HCT116 (cell line): Measurements from ENCODE around the gene FERD3L.

ENCODE experiments used
- CTCF ChIP-seq, 3 experiments: fragments of 200-600 bp in 1 of 3; sonication (generic) in 1 of 3; IDR thresholded peaks in 2 of 3; conservative IDR thresholded peaks in 1 of 3; 2 replicates each; pipeline ENCODE4 v1.5.1; 2012 to 2017; ENCODE audit warnings: low read depth in 2 of 3, low read length in 2 of 3, antibody characterized with exemption in 1 of 3, borderline replicate concordance in 1 of 3, control low read depth in 1 of 3, mild to moderate bottlenecking in 1 of 3, mixed read lengths in 1 of 3, mixed run types in 1 of 3, moderate library complexity in 1 of 3; ENCODE audit not compliant: insufficient read depth in 1 of 3
- EZH2 ChIP-seq: fragments of 200-600 bp; sonication (generic); IDR thresholded peaks from 2 replicates; pipeline ENCODE4 v1.6.1; 2017; ENCODE audit warnings: antibody characterized with exemption, mixed run types
- POLR2A ChIP-seq: IDR thresholded peaks from 2 replicates; pipeline ENCODE4 v1.7.0; 2011; ENCODE audit warnings: borderline replicate concordance; ENCODE audit not compliant: insufficient read depth, insufficient read length; ENCODE audit errors: extremely low read depth
- POLR2AphosphoS5 ChIP-seq: IDR thresholded peaks from 2 replicates; pipeline ENCODE4 v1.6.1; 2011; ENCODE audit warnings: mild to moderate bottlenecking, low read depth, low read length, moderate library complexity
- RAD21 ChIP-seq: IDR thresholded peaks from 2 replicates; pipeline ENCODE4 v1.6.1; 2012; ENCODE audit warnings: low read depth, mild to moderate bottlenecking
- SRF ChIP-seq: IDR thresholded peaks from 2 replicates; pipeline ENCODE4 v1.6.1; 2012; ENCODE audit warnings: low read depth
- TCF7L2 ChIP-seq: IDR thresholded peaks from 2 replicates; pipeline ENCODE4 v1.7.0; 2011; ENCODE audit warnings: borderline replicate concordance, inconsistent platforms; ENCODE audit not compliant: insufficient read depth, insufficient read length; ENCODE audit errors: extremely low read depth

GRCh38 chr7:19133390-19133789 lies 11.8 kb downstream of the FERD3L start:
- TF ChIP-seq CTCF (IDR thresholded peaks at IDR 0.05 in 2 of 3, conservative IDR thresholded peaks at IDR 0.05 in 1 of 3; ENCODE audit: borderline replicate concordance in 1 of 3, insufficient read depth in 1 of 3, low read depth in 2 of 3, low read length in 2 of 3) (no peak), RAD21 (no peak), SRF (no peak), POLR2A (no peak), POLR2AphosphoS5 (no peak), TCF7L2 (no peak), EZH2 (no peak)
